ENCODE data around the gene TXNDC11.
"Not testable (repeated sequence)": the region's sequence is repeated elsewhere in the genome, so short reads cannot be mapped to it uniquely, and the experiment has no call there.

The TXNDC11 gene

GRCh38 chr16:11742536-11743307 lies at the start of gene TXNDC11:
TSS of gene TXNDC11 (minus strand) at chr16:11742857. CDS start at chr16:11742730, 127 bp downstream.
- DNase-seq (ENCODE audit: low spot score): peak; percentile 98

- no peak for DNase-seq (ENCODE audit: low spot score)
Measured at GRCh38 chr16:11791144-11791828, 48.6 kb upstream of the TXNDC11 start.

- no peak for DNase-seq (ENCODE audit: low spot score)
Measured at GRCh38 chr16:11788914-11789313, 46.3 kb upstream of the TXNDC11 start.

- not testable (repeated sequence) for DNase-seq (ENCODE audit: low spot score)
Measured at GRCh38 chr16:11784980-11785599, 42.4 kb upstream of the TXNDC11 start.

- DNase-seq (ENCODE audit: low spot score): not testable (repeated sequence)
Measured at GRCh38 chr16:11784381-11784780, 41.7 kb upstream of the TXNDC11 start.

GRCh38 chr16:11784038-11784369 lies 41.3 kb upstream of the TXNDC11 start:
- DNase-seq (ENCODE audit: low spot score): no peak

- peak; percentile 77 for DNase-seq (ENCODE audit: low spot score)
Measured at GRCh38 chr16:11783319-11784037, 40.8 kb upstream of the TXNDC11 start.

- DNase-seq (ENCODE audit: low spot score): no peak
Measured at GRCh38 chr16:11781773-11782172, 39.1 kb upstream of the TXNDC11 start.

- no peak for DNase-seq (ENCODE audit: low spot score)
Measured at GRCh38 chr16:11780991-11781680, 38.5 kb upstream of the TXNDC11 start.

- no peak for DNase-seq (ENCODE audit: low spot score)
Measured at GRCh38 chr16:11779074-11779473, 36.4 kb upstream of the TXNDC11 start.

GRCh38 chr16:11774065-11774626 lies 31.5 kb upstream of the TXNDC11 start:
- DNase-seq (ENCODE audit: low spot score): no peak

GRCh38 chr16:11768849-11769248 lies 26.2 kb upstream of the TXNDC11 start:
- DNase-seq (ENCODE audit: low spot score): no peak

- no peak for DNase-seq (ENCODE audit: low spot score)
Measured at GRCh38 chr16:11762431-11762830, 19.8 kb upstream of the TXNDC11 start.

GRCh38 chr16:11759997-11760396 lies 17.3 kb upstream of the TXNDC11 start:
- no peak for DNase-seq (ENCODE audit: low spot score)

GRCh38 chr16:11759163-11759834 lies 16.6 kb upstream of the TXNDC11 start:
- DNase-seq (ENCODE audit: low spot score): no peak

- DNase-seq (ENCODE audit: low spot score): no peak
Measured at GRCh38 chr16:11757671-11758545, 15.3 kb upstream of the TXNDC11 start.

GRCh38 chr16:11756248-11756647 lies 13.6 kb upstream of the TXNDC11 start:
- no peak for DNase-seq (ENCODE audit: low spot score)

- no peak for DNase-seq (ENCODE audit: low spot score)
Measured at GRCh38 chr16:11755022-11755760, 12.5 kb upstream of the TXNDC11 start.

- DNase-seq (ENCODE audit: low spot score): no peak
Measured at GRCh38 chr16:11752856-11753255, 10.2 kb upstream of the TXNDC11 start.
